GDM1 (cell line): ENCODE data around the gene ELK3.

ENCODE experiments used
- DNase-seq: peaks from one replicate; lab custom pipeline; 2025; lab: John Stamatoyannopoulos, UW

ELK3 gene

DNA sequence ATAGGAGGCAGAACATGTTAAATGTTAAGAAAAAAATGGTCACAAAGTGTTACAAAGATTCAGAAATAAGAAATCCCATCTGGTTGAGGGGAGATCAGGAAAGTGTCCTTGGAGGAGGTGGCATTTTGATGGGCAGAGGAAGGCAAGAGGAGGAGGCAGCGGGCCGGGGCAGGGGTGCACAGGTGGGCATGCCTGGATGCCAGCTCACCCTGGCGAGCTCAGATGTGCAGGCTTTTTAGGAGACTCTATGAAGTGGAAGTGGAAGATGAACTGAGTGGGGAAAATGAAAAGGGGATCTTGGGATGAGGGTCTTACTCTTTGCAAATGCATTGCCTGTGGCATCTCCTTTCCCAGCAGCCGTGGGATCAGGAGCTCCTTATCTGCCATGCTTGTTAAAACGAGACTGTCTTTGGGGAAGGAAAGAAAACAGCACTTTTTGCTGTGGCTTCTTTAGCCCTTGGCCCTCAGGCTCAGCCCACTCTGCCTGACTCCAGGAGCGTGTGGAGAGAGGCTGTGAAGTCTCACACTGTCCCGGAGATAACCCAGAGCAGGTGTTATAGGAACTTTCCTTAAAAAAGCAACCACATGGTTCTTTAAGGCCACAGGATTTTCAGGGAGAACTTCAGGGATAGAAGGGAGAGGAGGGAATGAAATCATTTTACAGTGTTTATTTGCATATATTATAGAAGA, 62.6 kb downstream of the ELK3 start:
- no peak for DNase-seq

- no peak for DNase-seq
Observed at GRCh38 chr12:96257550-96258103, 63.5 kb downstream of the ELK3 start.

- DNase-seq, result no peak
Observed at GRCh38 chr12:96258104-96258961, 64.2 kb downstream of the ELK3 start.

DNA sequence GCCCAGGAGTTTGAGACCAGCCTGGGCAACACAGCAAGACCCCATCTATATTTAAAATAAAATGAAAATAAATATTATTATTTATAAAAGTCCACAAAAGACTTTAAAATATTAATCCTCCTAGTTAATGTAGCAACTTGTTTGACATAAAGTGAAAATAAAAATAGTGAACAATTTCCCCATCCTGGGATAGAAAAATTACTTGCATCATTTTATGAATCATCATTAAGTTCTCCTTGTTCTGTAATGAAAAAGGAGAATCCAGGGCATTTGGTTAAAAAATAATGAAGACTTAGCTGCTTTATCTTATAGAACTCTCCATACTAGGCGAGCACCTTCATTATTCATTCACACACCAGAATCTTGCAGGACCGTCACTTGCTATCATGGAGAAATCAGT, 66.1 kb downstream of the ELK3 start:
- no peak for DNase-seq

GRCh38 chr12:96260644-96261043, 66.5 kb downstream of the ELK3 start:
- no peak for DNase-seq

- DNase-seq, result no peak
Observed at GRCh38 chr12:96261557-96261956, 67.4 kb downstream of the ELK3 start.

GRCh38 chr12:96263449-96263902, 69.3 kb downstream of the ELK3 start:
- DNase-seq, result no peak

GRCh38 chr12:96265400-96265799, 71.2 kb downstream of the ELK3 start:
- DNase-seq, result no peak

GRCh38 chr12:96265836-96266235, 71.7 kb downstream of the ELK3 start:
- no peak for DNase-seq

- DNase-seq, result no peak
Observed at GRCh38 chr12:96266238-96266637, 72.1 kb downstream of the ELK3 start.

DNA sequence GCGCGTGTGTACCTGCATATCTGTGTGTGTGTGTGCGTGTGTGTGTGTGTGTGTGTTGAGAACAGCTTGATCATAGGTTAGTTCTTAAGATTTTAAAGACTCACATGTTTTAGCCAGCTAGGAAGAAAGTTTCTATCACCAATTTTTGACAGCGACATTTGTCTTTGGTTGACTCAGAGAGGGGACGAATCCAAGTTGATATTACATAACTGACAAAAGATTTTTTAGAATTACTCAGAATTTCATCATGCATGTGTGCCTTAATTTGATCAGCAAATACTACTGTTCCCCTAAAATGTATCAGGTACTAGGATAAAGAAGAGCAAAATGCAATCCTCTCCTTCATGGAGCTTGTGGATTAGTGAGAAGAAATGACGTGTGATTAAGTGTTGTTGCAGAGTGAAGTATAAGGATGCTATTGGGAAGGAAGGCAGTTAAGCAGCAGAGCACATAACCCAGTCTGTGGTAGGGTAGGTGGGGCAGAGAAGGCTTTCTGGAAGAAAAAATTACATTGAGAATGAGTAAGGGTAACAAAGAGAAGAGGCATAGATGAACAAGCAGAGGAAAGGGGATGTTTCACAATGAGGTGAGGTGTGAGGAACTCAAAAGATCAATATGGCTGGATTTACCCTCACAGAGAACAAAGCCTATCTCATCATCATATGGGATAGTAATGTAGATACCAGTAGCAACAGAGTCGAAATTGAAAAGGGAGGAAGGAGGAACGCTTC, 77.5 kb downstream of the ELK3 start:
- no peak for DNase-seq

DNA sequence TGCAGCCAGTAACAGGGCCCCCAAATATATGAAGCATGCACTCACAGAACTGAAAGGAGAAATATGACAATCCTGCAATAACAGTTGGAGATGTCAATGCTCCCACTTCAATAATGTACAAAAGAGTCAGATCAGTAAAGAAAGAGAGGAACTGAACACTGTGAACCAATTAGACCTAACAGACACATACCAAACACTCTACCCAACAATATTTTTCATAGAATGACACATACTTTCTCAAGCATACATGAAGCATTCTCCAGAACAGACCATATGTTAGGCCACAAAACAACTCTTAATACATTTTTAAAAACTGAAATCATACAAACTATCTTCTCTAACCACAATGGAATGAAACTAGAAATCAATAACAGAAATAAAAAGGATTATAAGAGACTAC, 80.2 kb downstream of the ELK3 start:
- DNase-seq, result no peak

- DNase-seq, result no peak
Observed at GRCh38 chr12:96285158-96285557, 91.0 kb downstream of the ELK3 start.

DNA sequence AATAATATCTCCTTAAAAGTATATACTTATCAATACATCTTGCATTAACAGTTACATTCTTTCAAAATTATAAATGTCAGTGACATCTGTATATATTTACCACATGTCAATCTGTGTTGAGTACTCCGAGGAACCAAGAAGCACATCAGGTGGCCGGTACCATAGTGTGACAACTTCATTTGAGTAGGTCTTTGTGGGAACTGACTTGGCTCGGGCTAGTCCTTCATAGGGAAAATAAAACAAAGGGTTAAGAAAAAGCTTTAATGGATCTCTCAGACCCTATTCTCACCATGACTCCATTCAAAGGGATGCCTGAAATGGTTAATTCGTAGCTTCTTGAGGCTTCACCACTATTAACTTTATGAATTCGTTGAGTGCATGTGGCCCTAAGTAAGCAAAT, 94.9 kb downstream of the ELK3 start:
- DNase-seq, result no peak

DNA sequence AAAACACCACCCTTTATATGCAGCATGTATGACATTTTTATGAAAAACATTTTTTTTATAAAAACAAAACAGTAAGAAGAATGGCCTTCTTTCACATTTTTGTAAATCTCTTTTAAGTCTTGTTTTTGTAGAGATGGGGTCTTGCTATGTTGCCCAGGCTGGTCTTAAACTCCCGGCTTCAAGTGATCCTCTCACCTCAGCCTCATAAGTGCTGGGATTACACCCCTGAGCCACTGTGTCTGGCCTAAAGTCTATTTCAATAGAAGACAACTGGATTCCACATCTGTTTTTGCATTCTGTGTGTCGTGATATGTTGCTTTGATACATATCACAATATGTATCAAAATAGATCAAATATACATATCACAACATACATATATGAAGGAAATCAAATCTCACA, 98.9 kb downstream of the ELK3 start:
- no peak for DNase-seq

DNA sequence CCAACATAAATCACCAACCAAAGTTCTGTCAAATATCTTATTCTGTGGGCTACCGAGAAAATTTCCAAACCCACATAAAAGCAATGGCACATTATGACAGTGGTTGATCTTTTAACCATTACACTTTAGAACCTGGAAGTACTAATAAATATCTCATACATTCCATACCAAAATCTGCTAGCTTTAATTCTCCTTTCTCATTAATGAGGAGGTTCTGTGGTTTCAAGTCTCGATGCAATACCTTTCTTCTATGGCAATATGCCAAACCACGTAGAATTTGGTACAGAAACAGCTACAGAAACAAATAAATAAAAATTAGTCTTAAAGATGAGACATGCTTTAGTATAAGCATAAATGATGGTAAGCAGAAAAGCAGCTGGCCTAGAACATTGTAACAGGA, 100.7 kb downstream of the ELK3 start:
- no peak for DNase-seq

GRCh38 chr12:96295532-96296160, 101.5 kb downstream of the ELK3 start:
- DNase-seq, result no peak

- DNase-seq, result no peak
Observed at GRCh38 chr12:96297504-96297903, 103.3 kb downstream of the ELK3 start.

GRCh38 chr12:96300064-96300463, 105.9 kb downstream of the ELK3 start:
- DNase-seq, result no peak

DNA sequence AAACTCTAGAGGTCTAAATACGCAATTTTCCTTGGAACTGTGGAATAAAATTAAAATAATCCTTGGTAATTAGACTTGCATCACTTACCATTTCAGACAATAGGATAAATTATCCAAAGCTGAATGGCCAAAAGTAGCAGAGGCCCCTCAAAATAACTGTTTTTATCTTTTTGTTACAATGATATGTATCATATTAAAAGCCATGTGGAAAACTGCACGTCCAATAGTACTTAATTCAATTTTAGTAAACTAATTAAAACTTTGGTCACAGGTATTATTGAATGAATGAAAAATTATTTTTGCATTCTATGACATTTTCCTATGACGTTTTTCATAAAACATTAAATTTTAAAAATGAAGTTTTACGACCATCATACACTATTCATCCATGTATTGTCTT, 107.6 kb downstream of the ELK3 start:
- DNase-seq, result no peak

DNA sequence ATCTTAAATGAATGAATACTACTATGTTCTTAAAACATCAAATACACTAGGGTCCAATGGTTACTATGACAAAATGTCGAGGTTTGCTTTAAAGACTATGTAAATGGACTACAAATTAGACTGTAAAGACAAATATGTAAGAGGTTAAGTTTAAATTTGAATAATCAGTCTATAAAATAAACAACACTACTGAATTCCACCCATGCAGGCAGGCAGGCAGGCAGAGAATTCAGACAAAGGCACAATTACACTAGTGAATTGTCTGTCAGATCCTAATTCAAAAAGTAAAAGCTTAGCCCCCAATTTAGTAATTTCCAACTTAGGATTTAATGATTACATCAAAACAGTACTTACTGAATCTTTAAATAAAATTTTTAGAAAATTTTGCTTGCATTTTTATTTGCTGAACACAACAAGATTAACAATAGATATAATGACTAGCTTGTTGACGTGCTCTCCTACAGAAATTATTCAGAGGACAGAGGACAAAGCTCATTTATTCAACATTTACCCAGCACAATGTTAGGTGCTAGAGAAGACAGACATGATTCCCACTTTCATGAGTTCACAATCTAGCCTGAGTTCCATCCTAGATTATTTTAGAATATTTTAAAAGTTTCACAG, 108.6 kb downstream of the ELK3 start:
- no peak for DNase-seq

DNA sequence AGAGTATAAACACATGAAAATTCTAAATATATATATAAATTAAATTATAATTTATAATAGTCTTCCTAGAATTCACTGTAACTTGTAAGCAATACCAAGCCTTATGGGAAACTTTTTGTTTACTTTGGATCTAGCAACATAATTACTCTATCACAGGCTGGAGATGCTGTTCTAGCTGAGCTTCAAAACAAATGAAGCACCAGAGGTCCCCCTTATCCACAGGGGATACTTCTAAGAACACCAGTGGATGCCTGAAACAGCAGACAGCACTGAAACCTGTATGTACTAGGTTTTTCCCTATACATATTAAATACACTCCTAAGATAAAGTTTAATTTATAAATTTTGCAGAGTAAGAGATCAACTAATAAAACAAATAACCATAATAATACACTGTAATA, 109.5 kb downstream of the ELK3 start:
- DNase-seq, result no peak
